Astrocyte (in vitro differentiated cells and primary cell): ENCODE data around the gene SLC25A48.

ENCODE experiments used
- EZH2 ChIP-seq: IDR thresholded peaks from 2 replicates; pipeline ENCODE4 v1.6.1; 2012; ENCODE audit warnings: mild to moderate bottlenecking, low read length, inconsistent platforms; ENCODE audit not compliant: insufficient read depth
- TF ChIP-seq, protein P1 (sequence below): IDR thresholded peaks from 2 replicates; pipeline ENCODE4 v1.5.1; 2011; ENCODE audit warnings: low read depth, mild to moderate bottlenecking, inconsistent platforms, low read length, moderate library complexity; ENCODE audit not compliant: insufficient read depth

DNA sequence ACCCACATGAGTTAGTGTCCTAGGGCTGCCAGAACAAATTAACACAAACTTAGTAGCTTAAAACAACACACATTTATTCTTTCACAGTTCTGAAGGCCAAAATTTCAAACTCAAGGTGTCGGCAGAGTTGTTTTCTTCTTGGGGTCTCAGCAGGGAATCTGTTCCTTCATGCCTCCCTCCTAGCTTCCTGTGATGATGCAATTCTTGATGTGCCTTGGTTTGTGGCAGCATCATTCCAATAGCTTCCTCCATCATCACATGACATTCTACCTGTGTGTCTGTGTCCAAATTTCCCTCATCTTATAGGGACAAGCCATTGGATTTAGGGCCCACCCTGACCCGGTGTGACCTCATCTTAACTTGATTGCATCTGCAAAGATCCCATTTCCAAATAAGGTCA, 12.2 kb upstream of the SLC25A48 start:
- TF ChIP-seq, protein P1, sequence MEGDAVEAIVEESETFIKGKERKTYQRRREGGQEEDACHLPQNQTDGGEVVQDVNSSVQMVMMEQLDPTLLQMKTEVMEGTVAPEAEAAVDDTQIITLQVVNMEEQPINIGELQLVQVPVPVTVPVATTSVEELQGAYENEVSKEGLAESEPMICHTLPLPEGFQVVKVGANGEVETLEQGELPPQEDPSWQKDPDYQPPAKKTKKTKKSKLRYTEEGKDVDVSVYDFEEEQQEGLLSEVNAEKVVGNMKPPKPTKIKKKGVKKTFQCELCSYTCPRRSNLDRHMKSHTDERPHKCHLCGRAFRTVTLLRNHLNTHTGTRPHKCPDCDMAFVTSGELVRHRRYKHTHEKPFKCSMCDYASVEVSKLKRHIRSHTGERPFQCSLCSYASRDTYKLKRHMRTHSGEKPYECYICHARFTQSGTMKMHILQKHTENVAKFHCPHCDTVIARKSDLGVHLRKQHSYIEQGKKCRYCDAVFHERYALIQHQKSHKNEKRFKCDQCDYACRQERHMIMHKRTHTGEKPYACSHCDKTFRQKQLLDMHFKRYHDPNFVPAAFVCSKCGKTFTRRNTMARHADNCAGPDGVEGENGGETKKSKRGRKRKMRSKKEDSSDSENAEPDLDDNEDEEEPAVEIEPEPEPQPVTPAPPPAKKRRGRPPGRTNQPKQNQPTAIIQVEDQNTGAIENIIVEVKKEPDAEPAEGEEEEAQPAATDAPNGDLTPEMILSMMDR: no peak
- TF ChIP-seq EZH2: no peak
